WTC11 (cell line): ENCODE results near the gene CLASP1. TPM values are rescaled to one million over a fixed set of nuclear protein-coding genes. Genes with fewer than 3 reads are reported as not detected.

Experiments used
- ATAC-seq: fragments of 200-7000 bp; cut with Tn5 transposase; 2 replicates; pipeline ENCODE4 v1.10.0; 2021; ENCODE audit warnings: mild to moderate bottlenecking, moderate library complexity
- CTCF ChIA-PET: fragments of 300-600 bp; sonication (Branson Sonifier 250); formaldehyde crosslinking; loops from one replicate; lab custom pipeline; 2021; ENCODE audit warnings: antibody characterized with exemption; lab: Charles Lee
- POLR2A ChIA-PET: fragments of 350-600 bp; sonication (Branson Sonifier 250); formaldehyde crosslinking; loops from one replicate; lab custom pipeline; 2021; ENCODE audit warnings: antibody characterized with exemption; lab: Charles Lee
- DNase-seq: peaks from one replicate; pipeline ENCODE4 v3.0.0; 2021; ENCODE audit warnings: low spot score
- H3K27ac Mint-ChIP-seq: 2 replicates; pipeline ENCODE4 v1.8.0; 2021; ENCODE audit warnings: mixed read lengths
- H3K27me3 Mint-ChIP-seq: 2 replicates; pipeline ENCODE4 v1.8.0; 2021; ENCODE audit warnings: low read depth, mild to moderate bottlenecking, moderate library complexity, mixed read lengths
- H3K36me3 Mint-ChIP-seq: 2 replicates; pipeline ENCODE4 v1.8.0; 2021; ENCODE audit warnings: mixed read lengths
- H3K4me1 Mint-ChIP-seq: 2 replicates; pipeline ENCODE4 v1.8.0; 2022; ENCODE audit warnings: mixed read lengths
- H3K4me3 Mint-ChIP-seq: 2 replicates; pipeline ENCODE4 v1.8.0; 2021; ENCODE audit warnings: mild to moderate bottlenecking, moderate library complexity, mixed read lengths
- H3K9me3 Mint-ChIP-seq: 2 replicates; pipeline ENCODE4 v1.8.0; 2021; ENCODE audit warnings: mixed read lengths
- ARID4B ChIP-seq: sonication (generic); formaldehyde crosslinking; IDR thresholded peaks from 2 replicates; pipeline ENCODE4 v1.8.0; 2023; ENCODE audit warnings: missing genetic modification reagents, mild to moderate bottlenecking, borderline replicate concordance
- CREM ChIP-seq: sonication (generic); formaldehyde crosslinking; IDR thresholded peaks from 2 replicates; pipeline ENCODE4 v1.8.1; 2022; ENCODE audit warnings: mild to moderate bottlenecking, missing genetic modification reagents, moderate library complexity
- EMX1 ChIP-seq: fragments of 250-450 bp; sonication (Bioruptor Pico); IDR thresholded peaks from 2 replicates; pipeline ENCODE4 v1.8.0; 2021; ENCODE audit warnings: mild to moderate bottlenecking
- FOXP4 ChIP-seq: sonication (generic); formaldehyde crosslinking; IDR thresholded peaks from 2 replicates; pipeline ENCODE4 v1.8.0; 2022; ENCODE audit warnings: mild to moderate bottlenecking, missing genetic modification reagents
- GABPB1 ChIP-seq: sonication (generic); formaldehyde crosslinking; IDR thresholded peaks from 2 replicates; pipeline ENCODE4 v1.8.1; 2023; ENCODE audit warnings: mild to moderate bottlenecking, missing genetic modification reagents
- HMGA2 ChIP-seq: fragments of 250-450 bp; sonication (Bioruptor Pico); IDR thresholded peaks from 2 replicates; pipeline ENCODE4 v1.4.0; 2021; ENCODE audit warnings: mild to moderate bottlenecking, moderate library complexity
- MXD4 ChIP-seq: fragments of 250-450 bp; sonication (Bioruptor Pico); IDR thresholded peaks from 2 replicates; pipeline ENCODE4 v1.8.0; 2021; ENCODE audit warnings: mild to moderate bottlenecking, moderate library complexity, borderline replicate concordance
- NR1H2 ChIP-seq: sonication (generic); formaldehyde crosslinking; IDR thresholded peaks from 2 replicates; pipeline ENCODE4 v1.9.0; 2021; ENCODE audit warnings: mild to moderate bottlenecking, moderate library complexity, missing genetic modification reagents
- PRRX2 ChIP-seq: fragments of 250-450 bp; sonication (Bioruptor Pico); IDR thresholded peaks from 2 replicates; pipeline ENCODE4 v1.8.0; 2021; ENCODE audit warnings: mild to moderate bottlenecking
- RELA ChIP-seq: sonication (generic); formaldehyde crosslinking; IDR thresholded peaks from 2 replicates; pipeline ENCODE4 v1.8.1; 2022; ENCODE audit warnings: missing genetic modification reagents, mild to moderate bottlenecking, borderline replicate concordance
- SMAD3 ChIP-seq: sonication (generic); formaldehyde crosslinking; IDR thresholded peaks from 2 replicates; pipeline ENCODE4 v1.8.0; 2022; ENCODE audit warnings: missing genetic modification reagents, mild to moderate bottlenecking, borderline replicate concordance
- SMAD4 ChIP-seq: sonication (generic); formaldehyde crosslinking; IDR thresholded peaks from 2 replicates; pipeline ENCODE4 v1.8.0; 2022; ENCODE audit warnings: mild to moderate bottlenecking, missing genetic modification reagents
- TEAD1 ChIP-seq: sonication (generic); formaldehyde crosslinking; IDR thresholded peaks from 2 replicates; pipeline ENCODE4 v1.8.0; 2022; ENCODE audit warnings: mild to moderate bottlenecking, missing genetic modification reagents
- USF2 ChIP-seq: sonication (generic); formaldehyde crosslinking; IDR thresholded peaks from 2 replicates; pipeline ENCODE4 v1.8.1; 2023; ENCODE audit warnings: mild to moderate bottlenecking, missing genetic modification reagents, moderate library complexity
- ZNF121 ChIP-seq: sonication (generic); formaldehyde crosslinking; IDR thresholded peaks from 2 replicates; pipeline ENCODE4 v1.8.0; 2023; ENCODE audit warnings: missing genetic modification reagents
- ZNF396 ChIP-seq: fragments of 250-450 bp; sonication (Bioruptor Pico); IDR thresholded peaks from 2 replicates; pipeline ENCODE4 v1.8.0; 2021; ENCODE audit warnings: mild to moderate bottlenecking, moderate library complexity, borderline replicate concordance
- ZNF425 ChIP-seq: fragments of 250-450 bp; sonication (Bioruptor Pico); conservative IDR thresholded peaks from 2 replicates; pipeline ENCODE4 v1.9.0; 2021; ENCODE audit warnings: mild to moderate bottlenecking
- ZSCAN18 ChIP-seq: fragments of 250-450 bp; sonication (Bioruptor Pico); IDR thresholded peaks from 2 replicates; pipeline ENCODE4 v2.1.2; 2022; ENCODE audit warnings: mild to moderate bottlenecking, moderate library complexity
- total RNA-seq: library from RNA; stranded (reverse); gene quantifications from 3 replicates; pipeline ENCODE4 v1.2.3, GENCODE V29; 2021

The CLASP1 gene
- total RNA-seq, 1 experiment from 2014 or later = 50.0 TPM

- peaks cover 46% of the 10 kb centered on the region for H3K36me3 Mint-ChIP-seq
- no peak for DNase-seq
- ChIA-PET POLR2A (no interaction called here), CTCF (no interaction called here)
- H3K4me1 Mint-ChIP-seq = peaks cover 20% of the 10 kb centered on the region
- no peaks in the 10 kb centered on the region; the same call in 1 of the 2 replicates for H3K27me3 Mint-ChIP-seq
- peaks cover 40% of the 10 kb centered on the region for H3K9me3 Mint-ChIP-seq
- TF ChIP-seq PRRX2 (no peak), ZNF121 (CRISPR knock-in tag) (no peak), ZSCAN18 (no peak), NR1H2 (CRISPR knock-in tag) (no peak), HMGA2 (no peak), CREM (CRISPR knock-in tag) (no peak), EMX1 (CRISPR knock-in tag) (no peak), SMAD3 (CRISPR knock-in tag) (no peak), FOXP4 (no peak), RELA (CRISPR knock-in tag) (no peak), ARID4B (CRISPR knock-in tag) (no peak)
- H3K4me3 Mint-ChIP-seq = no peak overlapping the region
- H3K27ac Mint-ChIP-seq = no peak overlapping the region; the same call in 1 of the 2 replicates
- no peak for ATAC-seq
These were observed 18.4 kb upstream of the CLASP1 start for GRCh38 chr2:121667618-121668017.

- Mint-ChIP-seq H3K27ac (no peak overlapping the region), H3K4me3 (no peak overlapping the region), H3K4me1 (peaks cover 30% of the 10 kb centered on the region), H3K27me3 (no peaks in the 10 kb centered on the region; the same call in 1 of the 2 replicates), H3K9me3 (peaks cover 26% of the 10 kb centered on the region), H3K36me3 (peaks cover 31% of the 10 kb centered on the region)
- no peak for DNase-seq
- no peak for ATAC-seq
- POLR2A ChIA-PET = no interaction called here
- CTCF ChIA-PET = interaction anchor here (0.6 kb wide), 1 partner anchor 16 kb away, joined by 3 read pairs; no protein-coding TSS in a partner anchor
- TF ChIP-seq USF2 (CRISPR knock-in tag) (no peak), SMAD4 (no peak), MXD4 (CRISPR knock-in tag) (no peak), GABPB1 (CRISPR knock-in tag) (peak; percentile 67), SMAD3 (CRISPR knock-in tag) (no peak), ZNF396 (CRISPR knock-in tag) (no peak), ZNF425 (CRISPR knock-in tag) (no peak), TEAD1 (CRISPR knock-in tag) (no peak)
These were observed 16.8 kb upstream of the CLASP1 start for GRCh38 chr2:121666042-121666441.
